ENCODE measurements around the gene ASTN2.

The ASTN2 gene

GRCh38 chr9:117013440-117013995 is 401.3 kb downstream of the ASTN2 start:
- Histone ChIP-seq H3K9me2 (ENCODE audit: low read depth, low read length) (no peaks in the 10 kb centered on the region), H4K20me1 (ENCODE audit: insufficient read depth, low read length) (no peaks in the 10 kb centered on the region), H3K4me1 (ENCODE audit: insufficient read depth, low read length, severe bottlenecking) (no peaks in the 10 kb centered on the region), H2AFZ (ENCODE audit: low read length) (no peak overlapping the region), H3K27ac (ENCODE audit: low read depth, low read length, poor library complexity, severe bottlenecking) (no peak overlapping the region), H3K79me2 (ENCODE audit: insufficient read depth, low read length) (no peaks in the 10 kb centered on the region), H3K9me3 (ENCODE audit: low read length) (no peaks in the 10 kb centered on the region), H3K36me3 (ENCODE audit: insufficient read depth, low read length) (no peaks in the 10 kb centered on the region), H3K27me3 (ENCODE audit: insufficient read depth, low read length) (no peaks in the 10 kb centered on the region), H3F3A (ENCODE audit: insufficient read depth, low read length) (no peaks in the 10 kb centered on the region), H3K4me2 (ENCODE audit: low read length) (no peak overlapping the region), H3K4me3 (ENCODE audit: low read depth, low read length, poor library complexity, severe bottlenecking) (no peak overlapping the region), H3K9ac (ENCODE audit: low read length) (no peak overlapping the region)
- TF ChIP-seq, protein P1, sequence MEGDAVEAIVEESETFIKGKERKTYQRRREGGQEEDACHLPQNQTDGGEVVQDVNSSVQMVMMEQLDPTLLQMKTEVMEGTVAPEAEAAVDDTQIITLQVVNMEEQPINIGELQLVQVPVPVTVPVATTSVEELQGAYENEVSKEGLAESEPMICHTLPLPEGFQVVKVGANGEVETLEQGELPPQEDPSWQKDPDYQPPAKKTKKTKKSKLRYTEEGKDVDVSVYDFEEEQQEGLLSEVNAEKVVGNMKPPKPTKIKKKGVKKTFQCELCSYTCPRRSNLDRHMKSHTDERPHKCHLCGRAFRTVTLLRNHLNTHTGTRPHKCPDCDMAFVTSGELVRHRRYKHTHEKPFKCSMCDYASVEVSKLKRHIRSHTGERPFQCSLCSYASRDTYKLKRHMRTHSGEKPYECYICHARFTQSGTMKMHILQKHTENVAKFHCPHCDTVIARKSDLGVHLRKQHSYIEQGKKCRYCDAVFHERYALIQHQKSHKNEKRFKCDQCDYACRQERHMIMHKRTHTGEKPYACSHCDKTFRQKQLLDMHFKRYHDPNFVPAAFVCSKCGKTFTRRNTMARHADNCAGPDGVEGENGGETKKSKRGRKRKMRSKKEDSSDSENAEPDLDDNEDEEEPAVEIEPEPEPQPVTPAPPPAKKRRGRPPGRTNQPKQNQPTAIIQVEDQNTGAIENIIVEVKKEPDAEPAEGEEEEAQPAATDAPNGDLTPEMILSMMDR (IDR thresholded peaks at IDR 0.05; ENCODE audit: low read length): no peak
- no peak for TF ChIP-seq EZH2 (IDR thresholded peaks at IDR 0.05; ENCODE audit: borderline replicate concordance, low read length)

- TF ChIP-seq EZH2 (IDR thresholded peaks at IDR 0.05; ENCODE audit: borderline replicate concordance, low read length): no peak
- TF ChIP-seq, protein P1 (IDR thresholded peaks at IDR 0.05; ENCODE audit: low read length): no peak
- Histone ChIP-seq H3K27me3 (ENCODE audit: insufficient read depth, low read length) (no peaks in the 10 kb centered on the region), H3K79me2 (ENCODE audit: insufficient read depth, low read length) (no peaks in the 10 kb centered on the region), H3F3A (ENCODE audit: insufficient read depth, low read length) (no peaks in the 10 kb centered on the region), H4K20me1 (ENCODE audit: insufficient read depth, low read length) (no peaks in the 10 kb centered on the region), H3K27ac (ENCODE audit: low read depth, low read length, poor library complexity, severe bottlenecking) (no peak overlapping the region), H3K36me3 (ENCODE audit: insufficient read depth, low read length) (no peaks in the 10 kb centered on the region), H3K4me2 (ENCODE audit: low read length) (no peak overlapping the region), H3K9me3 (ENCODE audit: low read length) (no peaks in the 10 kb centered on the region), H3K4me1 (ENCODE audit: insufficient read depth, low read length, severe bottlenecking) (no peaks in the 10 kb centered on the region), H3K9me2 (ENCODE audit: low read depth, low read length) (no peaks in the 10 kb centered on the region), H2AFZ (ENCODE audit: low read length) (no peak overlapping the region), H3K4me3 (ENCODE audit: low read depth, low read length, poor library complexity, severe bottlenecking) (no peak overlapping the region), H3K9ac (ENCODE audit: low read length) (no peak overlapping the region)
Observed at GRCh38 chr9:117010061-117010460, 404.8 kb downstream of the ASTN2 start.

DNA sequence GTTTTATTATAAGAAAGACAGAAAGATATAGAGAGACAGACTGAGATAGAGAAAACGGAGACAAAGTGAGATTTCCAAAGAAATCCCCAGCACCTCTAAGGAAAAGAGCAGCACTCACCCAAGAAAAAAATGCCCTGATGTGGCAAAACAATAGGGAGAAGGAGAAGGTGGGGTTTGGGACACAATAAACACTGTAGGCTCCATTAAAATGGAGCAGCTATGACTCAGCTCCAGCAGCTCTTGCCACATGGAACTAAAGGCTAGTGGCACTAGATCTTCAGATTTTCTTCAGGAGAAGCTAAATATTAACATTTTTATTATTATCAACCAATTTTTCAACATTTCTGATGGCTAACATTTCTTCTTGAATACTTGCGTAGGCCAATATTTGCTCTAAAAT is 406.0 kb downstream of the ASTN2 start:
- no peaks in the 10 kb centered on the region for H3K36me3 ChIP-seq (ENCODE audit: insufficient read depth, low read length)
- H3K27ac ChIP-seq (ENCODE audit: low read depth, low read length, poor library complexity, severe bottlenecking): no peak overlapping the region
- H3K4me1 ChIP-seq (ENCODE audit: insufficient read depth, low read length, severe bottlenecking): no peaks in the 10 kb centered on the region
- no peaks in the 10 kb centered on the region for H3K9me3 ChIP-seq (ENCODE audit: low read length)
- no peaks in the 10 kb centered on the region for H3K27me3 ChIP-seq (ENCODE audit: insufficient read depth, low read length)
- H3K4me2 ChIP-seq (ENCODE audit: low read length): no peak overlapping the region
- TF ChIP-seq, protein P1 (IDR thresholded peaks at IDR 0.05; ENCODE audit: low read length): no peak
- no peak for TF ChIP-seq EZH2 (IDR thresholded peaks at IDR 0.05; ENCODE audit: borderline replicate concordance, low read length)
- no peaks in the 10 kb centered on the region for H3F3A ChIP-seq (ENCODE audit: insufficient read depth, low read length)
- H2AFZ ChIP-seq (ENCODE audit: low read length): no peak overlapping the region
- H3K9me2 ChIP-seq (ENCODE audit: low read depth, low read length): no peaks in the 10 kb centered on the region
- H3K4me3 ChIP-seq (ENCODE audit: low read depth, low read length, poor library complexity, severe bottlenecking): no peak overlapping the region
- no peaks in the 10 kb centered on the region for H4K20me1 ChIP-seq (ENCODE audit: insufficient read depth, low read length)
- no peak overlapping the region for H3K9ac ChIP-seq (ENCODE audit: low read length)
- H3K79me2 ChIP-seq (ENCODE audit: insufficient read depth, low read length): no peaks in the 10 kb centered on the region

Data from OCI-LY1 (cell line).